CD4-positive, alpha-beta T cell (primary cell): Measurements from ENCODE around the gene PRSS27. TPM values are rescaled to one million over a fixed set of nuclear protein-coding genes. Genes with fewer than 3 reads are reported as not detected.

Source experiments
- ATAC-seq: fragments of 200-7000 bp; cut with Tn5 transposase; one replicate; pipeline ENCODE4 v1.10.0; 2022; ENCODE audit warnings: mild to moderate bottlenecking; ENCODE audit not compliant: poor library complexity
- CTCF ChIA-PET: fragments of 350-600 bp; sonication (Branson Sonifier 250); formaldehyde crosslinking; loops from one replicate; lab custom pipeline; 2021; ENCODE audit warnings: antibody characterized with exemption, inconsistent platforms; lab: Charles Lee
- POLR2A ChIA-PET: fragments of 350-600 bp; sonication (Branson Sonifier 250); formaldehyde crosslinking; loops from one replicate; lab custom pipeline; 2021; ENCODE audit warnings: antibody characterized with exemption, inconsistent platforms; lab: Charles Lee
- DNase-seq, 14 experiments: peaks; one replicate each; pipeline ENCODE4 v3.0.0-alpha.2; 2013 to 2020; ENCODE audit warnings: mixed read lengths in 2 of 14
- H3K27ac ChIP-seq, 2 donors: one replicate each; pipeline versions ENCODE4 v1.5.1 to v1.7.0; 2013; ENCODE audit warnings: low read length in 2 of 2, low read depth in 1 of 2, mild to moderate bottlenecking in 1 of 2
- H3K27me3 ChIP-seq, 2 experiments: 1 replicate in 1 of 2; 2 replicates in 1 of 2; pipeline versions ENCODE4 v1.6.1 to v1.7.0; 2013; ENCODE audit warnings: low read length in 2 of 2, control low read depth in 1 of 2, mild to moderate bottlenecking in 1 of 2, moderate library complexity in 1 of 2; ENCODE audit not compliant: insufficient read depth in 2 of 2, control insufficient read depth in 1 of 2
- H3K36me3 ChIP-seq: one replicate; pipeline ENCODE4 v1.6.1; 2013; ENCODE audit warnings: low read length, control low read depth; ENCODE audit not compliant: insufficient read depth
- H3K4me1 ChIP-seq: one replicate; pipeline ENCODE4 v1.6.1; 2013; ENCODE audit warnings: low read length, control low read depth; ENCODE audit not compliant: insufficient read depth
- H3K4me3 ChIP-seq: one replicate; pipeline ENCODE4 v1.5.1; 2013; ENCODE audit warnings: mild to moderate bottlenecking, low read length, moderate library complexity
- H3K9me3 ChIP-seq, 2 experiments: 1 replicate in 1 of 2; 2 replicates in 1 of 2; pipeline versions ENCODE4 v1.6.1 to v1.7.0; 2013; ENCODE audit warnings: low read length in 2 of 2, mild to moderate bottlenecking in 2 of 2, control low read depth in 1 of 2, moderate library complexity in 1 of 2; ENCODE audit not compliant: control insufficient read depth in 1 of 2, insufficient read depth in 1 of 2
- H3K27ac Mint-ChIP-seq: one replicate; pipeline ENCODE4 v1.8.0; 2020; ENCODE audit warnings: mixed read lengths
- H3K27me3 Mint-ChIP-seq: one replicate; pipeline ENCODE4 v1.8.0; 2021; ENCODE audit warnings: mixed read lengths
- H3K36me3 Mint-ChIP-seq: one replicate; pipeline ENCODE4 v1.8.0; 2021; ENCODE audit warnings: low read depth, mixed read lengths
- H3K4me1 Mint-ChIP-seq: one replicate; pipeline ENCODE4 v1.8.0; 2021; ENCODE audit warnings: low read depth, mixed read lengths
- H3K4me3 Mint-ChIP-seq: one replicate; pipeline ENCODE4 v1.8.0; 2020; ENCODE audit warnings: mild to moderate bottlenecking, mixed read lengths
- H3K9me3 Mint-ChIP-seq: one replicate; pipeline ENCODE4 v1.8.0; 2020; ENCODE audit warnings: mixed read lengths
- CTCF ChIP-seq: fragments of 200-600 bp; IDR thresholded peaks from one replicate; pipeline ENCODE4 v1.8.0; 2022; ENCODE audit warnings: antibody characterized with exemption, mild to moderate bottlenecking
- intact Hi-C, 2 experiments: fragments of 100-400 bp; cut with DNase I in 1 of 2; cut with micrococcal nuclease in 1 of 2; formaldehyde crosslinking; loops; one replicate each; pipeline versions ENCODE4 v1.15.1 to v1.9.0; 2023 to 2025; cut with DNase I, micrococcal nuclease
- total RNA-seq, 174 experiments: library from RNA in 2 of 174; stranded (reverse) in 2 of 174; gene quantifications; one replicate each; pipeline ENCODE4 v1.2.3 and lab custom pipeline; 2021 to 2026

Gene PRSS27
- total RNA-seq, 2 experiments from 2014 or later, result 0.28 to 0.44 TPM

GRCh38 chr16:2755158-2755557, 35.1 kb upstream of the PRSS27 start:
- ATAC-seq (no peak), DNase-seq (no peak)
- Mint-ChIP-seq H3K9me3 (peaks cover 2% of the 10 kb centered on the region), H3K36me3 (peaks cover 76% of the 10 kb centered on the region), H3K27ac (peak overlapping the region; percentile 100), H3K4me1 (peaks cover 77% of the 10 kb centered on the region), H3K27me3 (no peaks in the 10 kb centered on the region), H3K4me3 (peak overlapping the region; percentile 93)
- peaks cover 0 to 12% of the 10 kb centered on the region in 2 experiments for H3K9me3 ChIP-seq
- intact Hi-C loops, result no loop called here
- peaks cover 46% of the 10 kb centered on the region for H3K36me3 ChIP-seq
- peaks cover 59% of the 10 kb centered on the region for H3K4me1 ChIP-seq
- peak overlapping the region; percentile 97 for H3K4me3 ChIP-seq
- H3K27ac ChIP-seq, result peak overlapping the region; percentile 14 to 18
- POLR2A ChIA-PET, result interaction anchor here (5.5 kb wide), 1 partner anchor 21 kb away, joined by 88 read pairs; the partner anchor contains the start of gene ELOB
- TF ChIP-seq CTCF, result no peak
- H3K27me3 ChIP-seq, result no peaks in the 10 kb centered on the region
- CTCF ChIA-PET, result interaction anchor here (1.3 kb wide), 1 partner anchor 19 kb away, joined by 3 read pairs; no protein-coding TSS in a partner anchor

DNA sequence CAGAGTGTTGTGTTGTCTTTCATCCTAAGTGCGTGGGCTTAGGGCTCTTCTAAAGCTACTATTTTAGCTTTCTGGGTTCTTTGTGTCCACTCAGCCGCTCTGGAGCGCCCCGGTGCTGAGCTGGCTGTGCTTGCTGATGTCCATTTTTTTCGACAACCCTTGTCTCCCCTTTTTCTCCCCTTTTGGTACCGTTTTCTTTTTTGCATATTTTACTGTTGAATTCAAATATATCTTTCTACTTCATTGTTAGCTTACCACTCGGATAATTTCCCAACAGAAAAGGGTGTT, 33.7 kb upstream of the PRSS27 start:
- H3K27ac Mint-ChIP-seq, result peak overlapping the region; percentile 100
- intact Hi-C loops, result loop anchor here in 1 of 2 experiments (2.0 kb wide), 1 partner anchor 23 kb away; the partner anchor contains the start of gene ELOB
- H3K4me3 Mint-ChIP-seq, result peak overlapping the region; percentile 93
- peaks cover 2% of the 10 kb centered on the region for H3K9me3 Mint-ChIP-seq
- ATAC-seq (no peak), DNase-seq (no peak)
- POLR2A ChIA-PET, result interaction anchor here (1.1 to 5.5 kb wide), 5 partner anchors 19 to 130 kb away, joined by 3 to 88 read pairs (median 12); partner anchors contain the start of genes ELOB, FLYWCH2 and KCTD5
- no peak for TF ChIP-seq CTCF
- Histone ChIP-seq H3K4me3 (peak overlapping the region; percentile 97), H3K9me3 (peaks cover 0 to 12% of the 10 kb centered on the region in 2 experiments), H3K36me3 (peaks cover 31% of the 10 kb centered on the region), H3K27ac (peak overlapping the region; percentile 97 to 98), H3K27me3 (no peaks in the 10 kb centered on the region), H3K4me1 (peaks cover 61% of the 10 kb centered on the region)
- peaks cover 61% of the 10 kb centered on the region for H3K36me3 Mint-ChIP-seq
- H3K4me1 Mint-ChIP-seq, result peaks cover 68% of the 10 kb centered on the region
- no peaks in the 10 kb centered on the region for H3K27me3 Mint-ChIP-seq
- CTCF ChIA-PET, result interaction anchor here (0.9 kb wide), 1 partner anchor 10 kb away, joined by 3 read pairs; no protein-coding TSS in a partner anchor

GRCh38 chr16:2752850-2753732, 33.1 kb upstream of the PRSS27 start:
- CTCF ChIA-PET, result interaction anchor here (0.9 to 1.2 kb wide), 2 partner anchors 11 to 115 kb away, joined by 3 read pairs; no protein-coding TSS in a partner anchor
- H3K27ac Mint-ChIP-seq, result peak overlapping the region; percentile 100

More at GRCh38 chr16:2752850-2753732, 33.1 kb upstream of the PRSS27 start:
- ATAC-seq (peak; percentile 35), DNase-seq (peak in 9 of 14 experiments; percentile 41 to 86 (median 55))
- intact Hi-C loops, result loop anchor here (1.0 to 2.0 kb wide), 4 partner anchors 24 to 80 kb away; partner anchors contain the start of genes ELOB (in 2 of the 2) and KCTD5 (in 1 of the 2)
- no peaks in the 10 kb centered on the region for H3K27me3 ChIP-seq
- peak overlapping the region; percentile 97 to 98 for H3K27ac ChIP-seq
- peaks cover 0 to 12% of the 10 kb centered on the region in 2 experiments for H3K9me3 ChIP-seq
- peaks cover 61% of the 10 kb centered on the region for H3K4me1 ChIP-seq
- Mint-ChIP-seq H3K36me3 (peaks cover 55% of the 10 kb centered on the region), H3K27me3 (no peaks in the 10 kb centered on the region), H3K4me1 (peaks cover 65% of the 10 kb centered on the region), H3K9me3 (peaks cover 2% of the 10 kb centered on the region), H3K4me3 (peak overlapping the region; percentile 93)
- peak overlapping the region; percentile 97 for H3K4me3 ChIP-seq
- POLR2A ChIA-PET, result interaction anchor here (0.8 to 5.5 kb wide), 12 partner anchors 9 to 159 kb away, joined by 3 to 88 read pairs (median 5); partner anchors contain the start of genes ELOB, FLYWCH1, FLYWCH2 and KCTD5
- no peak for TF ChIP-seq CTCF
- H3K36me3 ChIP-seq, result peaks cover 26% of the 10 kb centered on the region
